ACC112 (cell line): Measurements from ENCODE around the gene POMGNT2.

Source experiments
- H2AFZ ChIP-seq: fragments of 200-600 bp; sonication (generic); one replicate; pipeline ENCODE4 v1.6.0; 2017; ENCODE audit warnings: antibody characterized with exemption, low read length; ENCODE audit not compliant: unreplicated experiment
- H3K27ac ChIP-seq: fragments of 200-600 bp; sonication (generic); 2 replicates; pipeline ENCODE4 v1.5.1; 2014; ENCODE audit warnings: low read depth, mild to moderate bottlenecking, antibody characterized with exemption, low read length, moderate library complexity
- H3K27me3 ChIP-seq: fragments of 200-600 bp; sonication (generic); 2 replicates; pipeline ENCODE4 v1.6.1; 2014; ENCODE audit warnings: mild to moderate bottlenecking, antibody characterized with exemption, low read length, moderate library complexity, mixed read lengths; ENCODE audit not compliant: insufficient read depth
- H3K36me3 ChIP-seq: fragments of 200-600 bp; sonication (generic); 2 replicates; pipeline ENCODE4 v1.6.1; 2016; ENCODE audit warnings: mild to moderate bottlenecking, antibody characterized with exemption, low read length, moderate library complexity, mixed read lengths; ENCODE audit not compliant: insufficient read depth
- H3K4me1 ChIP-seq: fragments of 200-600 bp; sonication (generic); one replicate; pipeline ENCODE4 v1.6.1; 2016; ENCODE audit warnings: low read length, mixed read lengths; ENCODE audit not compliant: insufficient read depth, unreplicated experiment, control insufficient read depth
- H3K4me3 ChIP-seq: fragments of 200-600 bp; sonication (generic); 2 replicates; pipeline ENCODE4 v1.5.1; 2014; ENCODE audit warnings: mild to moderate bottlenecking, low read depth, low read length
- H3K79me2 ChIP-seq: fragments of 200-600 bp; sonication (generic); one replicate; pipeline ENCODE4 v1.6.0; 2016; ENCODE audit warnings: low read length; ENCODE audit not compliant: control insufficient read depth, unreplicated experiment, insufficient read depth

POMGNT2 gene

GRCh38 chr3:43031889-43032545, 73.9 kb downstream of the POMGNT2 start:
- no peak overlapping the region for H3K27ac ChIP-seq
- H3K36me3 ChIP-seq: no peaks in the 10 kb centered on the region
- H3K4me1 ChIP-seq: no peaks in the 10 kb centered on the region
- H3K27me3 ChIP-seq: peaks cover 19% of the 10 kb centered on the region
- H3K79me2 ChIP-seq: no peaks in the 10 kb centered on the region
- no peak overlapping the region for H2AFZ ChIP-seq
- no peak overlapping the region for H3K4me3 ChIP-seq

- H3K79me2 ChIP-seq: no peaks in the 10 kb centered on the region
- H3K27ac ChIP-seq: no peak overlapping the region
- H3K27me3 ChIP-seq: peaks cover 16% of the 10 kb centered on the region
- H3K36me3 ChIP-seq: no peaks in the 10 kb centered on the region
- no peaks in the 10 kb centered on the region for H3K4me1 ChIP-seq
- no peak overlapping the region for H2AFZ ChIP-seq
- no peak overlapping the region for H3K4me3 ChIP-seq
Measured at GRCh38 chr3:43031485-43031884, 74.4 kb downstream of the POMGNT2 start.

GRCh38 chr3:43030162-43030935, 75.5 kb downstream of the POMGNT2 start:
- Histone ChIP-seq H3K79me2 (no peaks in the 10 kb centered on the region), H3K36me3 (no peaks in the 10 kb centered on the region), H2AFZ (no peak overlapping the region), H3K27me3 (peaks cover 14% of the 10 kb centered on the region), H3K4me3 (no peak overlapping the region), H3K27ac (no peak overlapping the region), H3K4me1 (no peaks in the 10 kb centered on the region)
